MCF 10A (cell line): Measurements from ENCODE around the gene CSH1. TPM values are rescaled to one million over a fixed set of nuclear protein-coding genes. Genes with fewer than 3 reads are reported as not detected.

ENCODE experiments used
- BruUV-seq: library from RNA; stranded (reverse); fragments of 400-500 nt; replicated peaks from 2 replicates; lab custom pipeline; 2021; lab: Mats Ljungman, UMichigan
- CTCF ChIA-PET: fragments of 300-600 bp; sonication (Branson Sonifier 250); formaldehyde crosslinking; extraction: SDS; loops from one replicate; lab custom pipeline; 2021; ENCODE audit warnings: antibody characterized with exemption, inconsistent platforms; lab: Yijun Ruan, JAX
- POLR2A ChIA-PET: fragments of 300-600, 350-650 bp; sonication (Branson Sonifier 250); formaldehyde crosslinking; extraction: SDS; loops from one replicate; lab custom pipeline; 2020; ENCODE audit warnings: antibody characterized with exemption, inconsistent platforms; lab: Yijun Ruan, JAX
- DNase-seq: peaks from one replicate; pipeline ENCODE4 v3.0.0-alpha.2; 2018; ENCODE audit not compliant: unreplicated experiment
- H3K27ac Mint-ChIP-seq: one replicate; pipeline ENCODE4 v1.8.0; 2022; ENCODE audit warnings: mild to moderate bottlenecking, low read depth, mixed read lengths; ENCODE audit not compliant: unreplicated experiment
- H3K27me3 Mint-ChIP-seq: one replicate; pipeline ENCODE4 v1.8.0; 2022; ENCODE audit warnings: mixed read lengths; ENCODE audit not compliant: insufficient read depth, unreplicated experiment
- H3K36me3 Mint-ChIP-seq: one replicate; pipeline ENCODE4 v1.8.0; 2022; ENCODE audit warnings: mild to moderate bottlenecking, moderate library complexity, mixed read lengths; ENCODE audit not compliant: insufficient read depth, unreplicated experiment
- H3K4me1 Mint-ChIP-seq: one replicate; pipeline ENCODE4 v1.8.0; 2022; ENCODE audit warnings: mixed read lengths; ENCODE audit not compliant: insufficient read depth, unreplicated experiment
- H3K4me3 Mint-ChIP-seq: one replicate; pipeline ENCODE4 v1.8.0; 2022; ENCODE audit warnings: mild to moderate bottlenecking, moderate library complexity, mixed read lengths; ENCODE audit not compliant: unreplicated experiment
- H3K9me3 Mint-ChIP-seq: one replicate; pipeline ENCODE4 v1.8.0; 2022; ENCODE audit warnings: mixed read lengths; ENCODE audit not compliant: unreplicated experiment
- intact Hi-C: fragments of 100-400 bp; cut with micrococcal nuclease; formaldehyde crosslinking; loops from 2 replicates; pipeline ENCODE4 v1.14.1; 2022
- total RNA-seq: library from RNA; stranded (reverse); gene quantifications from 2 replicates; pipeline ENCODE4 v1.2.3, GENCODE V29; 2022
- TF ChIP-seq, protein P1 (sequence below): fragments of 200-600 bp; IDR thresholded peaks from one replicate; pipeline ENCODE4 v1.8.0; 2022; ENCODE audit warnings: antibody characterized with exemption, mild to moderate bottlenecking; ENCODE audit not compliant: unreplicated experiment

CSH1 gene
- total RNA-seq, 1 experiment from 2014 or later, result not detected

DNA sequence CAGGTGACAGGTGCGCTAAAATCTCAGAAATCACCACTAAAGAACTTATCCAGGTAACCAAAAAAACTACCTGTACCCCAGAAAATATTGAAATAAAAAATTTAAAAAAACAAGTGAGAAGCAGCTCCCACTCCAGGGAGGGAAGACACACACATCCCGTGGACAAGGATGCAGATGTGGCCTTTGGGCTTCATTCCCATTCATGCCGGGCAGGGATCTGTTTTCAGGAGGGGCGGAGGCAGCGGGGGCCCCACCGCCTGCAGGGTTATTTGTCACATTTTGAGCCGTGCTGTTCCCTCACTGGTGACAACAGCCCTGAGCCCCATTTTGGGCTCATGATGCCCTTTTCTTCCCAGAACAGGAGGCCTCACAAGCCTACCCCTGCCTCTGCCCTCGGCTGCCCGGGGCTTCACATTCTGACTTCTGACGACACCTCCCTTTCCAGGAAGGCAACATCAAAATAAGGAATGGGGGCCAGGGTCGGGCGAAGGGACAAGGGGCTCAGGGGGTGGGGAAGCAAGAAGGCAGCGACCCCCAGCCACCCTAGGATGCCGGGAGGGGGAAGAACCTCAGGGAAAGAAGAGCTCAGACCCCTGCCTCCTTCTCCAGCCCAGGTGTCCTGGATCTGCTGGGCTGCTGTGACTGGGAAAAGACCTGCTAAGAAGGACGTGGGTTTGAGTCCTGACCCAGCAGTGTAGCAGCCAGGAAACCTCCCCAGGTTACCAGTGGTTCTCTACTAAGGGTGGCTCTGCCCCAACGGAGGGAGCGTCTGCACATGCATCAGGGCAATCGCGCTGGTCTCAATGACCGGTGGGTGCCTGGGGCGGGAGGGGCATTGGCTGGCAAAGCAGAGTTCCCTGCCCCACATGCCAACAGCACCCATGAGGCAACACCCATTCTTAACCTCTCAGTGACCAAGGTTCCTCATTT is 38.1 kb upstream of the CSH1 start:
- Mint-ChIP-seq H3K27me3 (peaks cover 12% of the 10 kb centered on the region), H3K9me3 (no peaks in the 10 kb centered on the region), H3K27ac (no peak overlapping the region), H3K4me1 (no peaks in the 10 kb centered on the region), H3K36me3 (no peaks in the 10 kb centered on the region), H3K4me3 (no peak overlapping the region)
- DNase-seq, result no peak
- intact Hi-C loops, result no loop called here
- no TSS peak for BruUV-seq
- ChIA-PET POLR2A (no interaction called here), CTCF (interaction anchor here (1.5 to 3.5 kb wide), 3 partner anchors 15 to 199 kb away, joined by 4 to 21 read pairs (median 5); partner anchors contain the start of gene GH1)
- TF ChIP-seq, protein P1, sequence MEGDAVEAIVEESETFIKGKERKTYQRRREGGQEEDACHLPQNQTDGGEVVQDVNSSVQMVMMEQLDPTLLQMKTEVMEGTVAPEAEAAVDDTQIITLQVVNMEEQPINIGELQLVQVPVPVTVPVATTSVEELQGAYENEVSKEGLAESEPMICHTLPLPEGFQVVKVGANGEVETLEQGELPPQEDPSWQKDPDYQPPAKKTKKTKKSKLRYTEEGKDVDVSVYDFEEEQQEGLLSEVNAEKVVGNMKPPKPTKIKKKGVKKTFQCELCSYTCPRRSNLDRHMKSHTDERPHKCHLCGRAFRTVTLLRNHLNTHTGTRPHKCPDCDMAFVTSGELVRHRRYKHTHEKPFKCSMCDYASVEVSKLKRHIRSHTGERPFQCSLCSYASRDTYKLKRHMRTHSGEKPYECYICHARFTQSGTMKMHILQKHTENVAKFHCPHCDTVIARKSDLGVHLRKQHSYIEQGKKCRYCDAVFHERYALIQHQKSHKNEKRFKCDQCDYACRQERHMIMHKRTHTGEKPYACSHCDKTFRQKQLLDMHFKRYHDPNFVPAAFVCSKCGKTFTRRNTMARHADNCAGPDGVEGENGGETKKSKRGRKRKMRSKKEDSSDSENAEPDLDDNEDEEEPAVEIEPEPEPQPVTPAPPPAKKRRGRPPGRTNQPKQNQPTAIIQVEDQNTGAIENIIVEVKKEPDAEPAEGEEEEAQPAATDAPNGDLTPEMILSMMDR, result no peak

DNA sequence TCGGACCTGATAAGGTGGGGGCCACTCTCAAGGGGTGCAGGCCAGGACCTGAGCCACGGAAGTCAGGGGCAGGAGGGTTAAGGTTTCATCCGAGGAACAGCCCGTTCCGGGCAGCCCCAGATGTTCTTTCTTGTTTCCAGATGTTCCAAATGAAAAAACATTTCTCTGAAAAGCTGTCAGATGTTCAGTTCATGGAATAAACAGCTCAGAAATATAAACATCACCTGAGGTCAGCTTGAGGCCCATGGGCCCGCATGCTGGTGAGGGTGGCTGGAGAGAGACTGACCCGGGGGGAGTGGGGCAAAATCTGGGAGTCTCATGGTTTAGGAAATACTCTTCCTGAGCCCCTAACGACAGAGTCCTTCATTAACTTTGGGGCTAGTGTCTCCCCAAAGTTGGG is 37.2 kb upstream of the CSH1 start:
- no peaks in the 10 kb centered on the region for H3K9me3 Mint-ChIP-seq
- intact Hi-C loops, result no loop called here
- H3K4me3 Mint-ChIP-seq, result no peak overlapping the region
- peaks cover 12% of the 10 kb centered on the region for H3K27me3 Mint-ChIP-seq
- H3K36me3 Mint-ChIP-seq, result no peaks in the 10 kb centered on the region
- POLR2A ChIA-PET, result no interaction called here
- no TSS peak for BruUV-seq
- DNase-seq, result no peak
- CTCF ChIA-PET, result interaction anchor here (1.5 to 3.5 kb wide), 3 partner anchors 14 to 200 kb away, joined by 4 to 21 read pairs (median 5); partner anchors contain the start of gene GH1
- no peak overlapping the region for H3K27ac Mint-ChIP-seq
- H3K4me1 Mint-ChIP-seq, result no peaks in the 10 kb centered on the region
- TF ChIP-seq, protein P1, result no peak

- intact Hi-C loops, result no loop called here
- Mint-ChIP-seq H3K27ac (no peak overlapping the region), H3K36me3 (no peaks in the 10 kb centered on the region), H3K4me3 (no peak overlapping the region), H3K9me3 (no peaks in the 10 kb centered on the region), H3K27me3 (peaks cover 12% of the 10 kb centered on the region), H3K4me1 (no peaks in the 10 kb centered on the region)
- ChIA-PET POLR2A (interaction anchor here (0.6 kb wide), 1 partner anchor 91 kb away, joined by 4 read pairs; no protein-coding TSS in a partner anchor), CTCF (interaction anchor here (0.6 to 3.5 kb wide), 3 partner anchors 13 to 370 kb away, joined by 4 to 21 read pairs (median 5); partner anchors contain the start of gene GH1)
- TF ChIP-seq, protein P1, result no peak
- no TSS peak for BruUV-seq
- DNase-seq, result no peak
These were observed 36.3 kb upstream of the CSH1 start for GRCh38 chr17:63932721-63933120.

DNA sequence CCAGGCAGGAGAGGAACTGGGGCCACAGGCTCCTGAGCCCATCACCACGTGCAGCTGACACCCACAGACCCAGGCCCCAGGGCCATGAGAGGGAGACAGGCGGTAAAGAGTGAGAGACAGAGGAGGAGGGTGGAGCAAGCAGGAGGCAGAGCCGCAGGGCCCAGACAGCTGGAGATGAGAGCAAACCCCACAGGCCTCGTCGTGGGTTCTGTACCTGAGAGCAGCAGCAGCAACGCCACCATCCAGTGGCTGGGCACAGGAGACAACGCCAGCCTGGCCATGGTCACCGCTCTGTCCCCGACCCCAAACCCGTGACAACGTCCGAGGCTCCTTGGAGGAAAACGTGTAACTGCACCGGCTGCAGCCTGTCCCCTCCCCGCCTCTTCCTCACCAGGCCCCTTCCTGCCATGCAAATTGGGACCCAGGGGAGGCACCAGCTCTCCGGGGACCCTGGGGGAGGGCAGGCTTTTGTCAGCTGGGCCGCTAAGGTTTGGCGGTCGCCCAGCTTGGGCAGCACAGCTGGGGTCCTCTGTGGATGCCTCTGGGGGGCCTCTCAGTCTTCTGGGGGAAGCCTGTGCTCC is 35.7 kb upstream of the CSH1 start, which contains the start of gene CD79B:
Gene CD79B (minus strand): TSS at position 351 of the 581 bp plus-strand sequence. CDS start 70 bp downstream, at position 281.
- no peak within 1 kb of the TSS for H3K4me3 Mint-ChIP-seq
- no peak within 1 kb of the TSS for H3K27ac Mint-ChIP-seq
- CTCF ChIA-PET, result interaction anchor here (0.6 to 3.5 kb wide), 2 partner anchors 13 to 731 kb away, joined by 4 to 21 read pairs; partner anchors contain the start of gene GH1
- no TSS peak for BruUV-seq
- DNase-seq, result no peak
- H3K36me3 Mint-ChIP-seq, result no peaks in the 10 kb centered on the region
- peaks cover 12% of the 10 kb centered on the region for H3K27me3 Mint-ChIP-seq
- intact Hi-C loops, result no loop called here
- POLR2A ChIA-PET, result interaction anchor here (0.6 kb wide), 1 partner anchor 92 kb away, joined by 4 read pairs; no protein-coding TSS in a partner anchor
- H3K9me3 Mint-ChIP-seq, result no peaks in the 10 kb centered on the region
- no peaks in the 10 kb centered on the region for H3K4me1 Mint-ChIP-seq
- TF ChIP-seq, protein P1, result no peak
